MM.1S (cell line): ENCODE data around the gene ELOB.

Experiments
- CTCF ChIP-seq: fragments of 300-600 bp; sonication (generic); IDR thresholded peaks from 2 replicates; pipeline ENCODE4 v1.5.1; 2016; ENCODE audit warnings: antibody characterized with exemption, low read length, mixed read lengths
- EZH2 ChIP-seq: fragments of 300-600 bp; sonication (generic); optimal IDR thresholded peaks from 2 replicates; pipeline ENCODE3; 2017; ENCODE audit warnings: low read depth, mild to moderate bottlenecking, antibody characterized with exemption, low read length, mixed read lengths
- EZH2phosphoT487 ChIP-seq: fragments of 300-600 bp; sonication (generic); IDR thresholded peaks from 2 replicates; pipeline ENCODE4 v1.6.1; 2018; ENCODE audit warnings: antibody characterized with exemption, low read length

GRCh38 chr16:2734844-2735515 is 42.1 kb downstream of the ELOB start:
- TF ChIP-seq CTCF, result no peak
- TF ChIP-seq EZH2, result no peak
- no peak for TF ChIP-seq EZH2phosphoT487
